ENCODE measurements around the gene PLEKHA6.

PLEKHA6 gene

DNA sequence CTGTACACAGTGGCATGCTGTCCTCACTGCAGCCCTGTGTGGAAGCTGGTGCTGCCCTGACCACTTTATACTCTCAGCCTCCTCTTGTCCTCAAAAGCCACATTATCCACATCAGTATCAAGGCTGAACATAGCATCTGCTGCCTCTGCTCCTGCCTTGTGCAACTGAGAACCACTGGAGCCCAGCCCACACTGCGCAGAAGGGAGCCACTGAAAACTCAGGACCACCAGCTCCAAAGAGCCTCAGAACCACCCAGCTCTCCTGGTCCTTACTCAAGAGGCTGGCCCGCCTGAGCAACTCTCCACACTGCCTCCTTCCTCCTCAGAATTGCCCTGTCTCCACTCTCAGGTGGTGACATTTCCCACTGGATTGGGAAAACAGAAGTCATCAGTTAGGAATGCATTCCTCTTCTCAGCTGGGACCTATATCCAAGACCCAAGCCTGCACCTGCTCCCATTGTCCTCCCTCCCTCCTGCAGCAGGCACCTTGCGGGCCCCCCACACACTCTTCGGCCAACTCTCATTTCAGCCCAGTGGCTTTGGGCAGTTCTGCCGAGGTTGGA lies 156.4 kb downstream of the PLEKHA6 start:
- DNase-seq: no peak

DNA sequence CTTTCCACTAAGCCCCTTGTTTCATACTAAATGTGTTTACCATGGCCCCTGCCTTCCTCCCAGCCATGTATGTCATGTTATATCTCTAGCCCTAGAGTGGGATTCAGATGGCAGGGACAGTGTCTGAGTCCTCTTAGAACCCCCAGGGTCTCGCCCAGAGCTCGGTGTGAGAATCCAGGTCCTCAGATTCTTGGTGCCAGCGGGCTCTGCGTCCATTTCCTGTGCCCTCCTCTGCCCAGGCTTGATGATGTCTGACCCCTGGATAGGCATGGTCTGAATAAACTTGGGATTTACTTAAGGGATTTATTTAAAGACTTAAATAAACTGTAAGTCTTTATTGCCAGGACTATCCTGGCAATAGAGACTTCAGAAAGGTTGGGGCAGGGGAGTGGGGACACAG lies 157.2 kb downstream of the PLEKHA6 start:
- DNase-seq: no peak

DNA sequence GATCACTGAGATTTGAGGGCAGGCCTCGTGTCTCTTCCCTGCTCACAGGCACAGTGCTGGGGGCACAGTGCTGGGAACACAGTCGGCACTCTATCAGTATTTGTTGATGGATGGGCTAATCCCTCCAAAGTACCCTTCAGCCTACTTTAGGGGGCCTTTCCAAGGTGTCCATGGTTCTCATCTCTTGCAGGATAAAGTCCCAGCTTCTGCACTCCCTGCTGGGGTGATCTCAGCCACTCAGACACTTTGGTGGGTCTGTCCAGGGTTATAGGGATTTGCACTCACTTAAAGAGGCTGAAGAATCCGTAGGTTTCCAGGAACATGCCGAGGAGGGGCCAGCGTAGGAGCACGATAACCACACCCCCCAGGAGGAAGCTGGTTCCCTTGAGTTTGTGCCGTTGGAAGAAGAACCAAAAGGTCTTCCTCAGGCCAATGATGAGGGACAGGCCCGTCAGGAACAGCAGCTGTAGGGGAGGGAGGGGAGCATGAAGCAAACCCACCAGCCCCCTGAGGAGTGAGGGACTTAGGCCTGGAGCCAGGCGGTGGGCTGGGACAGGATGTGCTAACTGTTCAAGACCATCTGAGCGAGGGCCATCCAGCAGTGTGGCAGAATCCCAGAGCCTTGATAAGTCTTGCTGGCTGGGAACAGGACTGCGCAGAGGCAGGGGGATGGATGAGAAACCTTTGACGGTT lies 158.2 kb downstream of the PLEKHA6 start:
- DNase-seq: no peak

DNA sequence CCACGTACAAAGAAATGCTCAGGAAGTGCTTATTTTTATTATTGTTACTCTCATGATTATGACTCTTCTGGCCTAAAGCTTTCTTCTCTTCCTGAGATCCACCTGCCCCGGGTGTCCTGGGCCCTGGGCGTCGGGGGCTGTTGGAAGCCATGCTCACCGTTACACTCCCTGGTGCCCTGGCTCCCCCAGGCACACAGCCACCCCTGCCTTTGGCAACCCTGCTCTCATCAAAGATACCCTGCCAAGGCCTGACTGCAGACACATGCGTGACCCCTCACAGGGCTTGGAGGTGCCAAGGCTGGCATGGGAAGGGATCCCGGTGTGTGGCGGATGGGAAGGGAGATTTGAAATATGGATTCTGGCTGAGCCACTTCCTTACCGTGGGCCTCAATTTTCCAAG lies 160.2 kb downstream of the PLEKHA6 start:
- no peak for DNase-seq

DNA sequence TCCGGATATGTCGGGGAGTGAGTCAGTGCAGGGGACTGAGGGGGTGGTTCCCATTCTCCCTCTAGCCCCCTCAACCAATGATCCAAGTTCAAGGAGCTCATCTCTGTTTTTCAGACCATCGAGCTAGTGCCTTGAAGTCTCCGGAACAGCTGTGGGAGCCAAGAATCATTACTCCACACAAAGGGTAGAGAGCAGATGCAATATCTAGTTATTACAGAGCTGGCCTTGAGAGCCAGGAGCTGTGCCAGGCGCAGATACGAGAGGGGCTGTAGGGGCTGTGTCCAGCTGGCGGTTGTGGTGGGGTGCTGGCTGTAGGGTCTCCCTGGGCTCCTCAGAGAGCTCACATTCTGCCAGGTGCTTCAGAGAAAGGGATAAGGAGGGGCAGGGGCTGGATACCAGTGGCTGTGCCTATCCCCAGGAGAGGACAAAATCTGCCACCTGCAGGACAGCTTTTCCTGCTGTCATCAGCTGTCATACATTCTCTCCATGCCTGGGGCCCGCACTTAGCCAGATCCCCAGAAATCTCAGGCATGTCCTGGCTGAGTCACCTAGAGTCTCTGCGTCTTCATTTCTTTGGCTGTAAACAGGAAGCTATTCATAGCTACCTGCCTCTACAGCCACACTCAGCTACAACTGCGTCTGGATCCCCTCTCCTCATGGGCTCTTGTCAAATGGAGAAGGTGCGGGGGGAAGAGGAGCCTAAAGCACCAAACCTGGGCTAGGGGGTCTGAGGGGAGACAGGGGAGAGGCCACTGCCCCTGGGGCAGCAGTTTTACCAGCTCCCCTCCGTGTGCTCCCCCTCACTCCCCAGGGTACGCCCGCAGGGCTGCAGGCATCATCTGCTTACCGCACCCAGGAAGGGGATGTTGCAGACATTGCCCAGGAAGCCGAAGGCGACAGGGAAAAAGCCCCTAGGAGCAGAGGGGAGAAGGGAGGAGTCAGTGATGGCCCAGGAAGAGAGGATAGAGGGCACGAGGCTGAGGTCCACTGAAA lies 161.1 kb downstream of the PLEKHA6 start:
- no peak for DNase-seq

DNA sequence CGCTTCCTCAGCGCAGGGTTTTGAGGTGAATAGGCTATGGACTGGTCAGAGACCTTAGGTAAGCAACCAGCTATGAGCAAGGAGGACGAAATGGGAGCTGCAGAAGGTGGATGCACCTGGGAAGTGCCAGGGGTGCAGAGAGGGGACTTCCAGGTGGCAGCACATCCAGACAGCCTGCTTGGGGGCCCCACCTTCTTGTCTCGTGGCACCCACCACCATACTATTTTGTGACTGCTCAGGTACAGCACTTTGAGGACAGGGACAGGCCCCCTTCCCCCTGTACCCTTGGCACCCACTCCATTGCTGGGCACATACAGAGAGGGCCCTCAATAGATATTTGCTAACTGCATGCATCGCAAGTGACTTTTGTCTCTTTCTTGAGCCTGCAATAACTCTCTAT lies 162.7 kb downstream of the PLEKHA6 start:
- no peak for DNase-seq

DNA sequence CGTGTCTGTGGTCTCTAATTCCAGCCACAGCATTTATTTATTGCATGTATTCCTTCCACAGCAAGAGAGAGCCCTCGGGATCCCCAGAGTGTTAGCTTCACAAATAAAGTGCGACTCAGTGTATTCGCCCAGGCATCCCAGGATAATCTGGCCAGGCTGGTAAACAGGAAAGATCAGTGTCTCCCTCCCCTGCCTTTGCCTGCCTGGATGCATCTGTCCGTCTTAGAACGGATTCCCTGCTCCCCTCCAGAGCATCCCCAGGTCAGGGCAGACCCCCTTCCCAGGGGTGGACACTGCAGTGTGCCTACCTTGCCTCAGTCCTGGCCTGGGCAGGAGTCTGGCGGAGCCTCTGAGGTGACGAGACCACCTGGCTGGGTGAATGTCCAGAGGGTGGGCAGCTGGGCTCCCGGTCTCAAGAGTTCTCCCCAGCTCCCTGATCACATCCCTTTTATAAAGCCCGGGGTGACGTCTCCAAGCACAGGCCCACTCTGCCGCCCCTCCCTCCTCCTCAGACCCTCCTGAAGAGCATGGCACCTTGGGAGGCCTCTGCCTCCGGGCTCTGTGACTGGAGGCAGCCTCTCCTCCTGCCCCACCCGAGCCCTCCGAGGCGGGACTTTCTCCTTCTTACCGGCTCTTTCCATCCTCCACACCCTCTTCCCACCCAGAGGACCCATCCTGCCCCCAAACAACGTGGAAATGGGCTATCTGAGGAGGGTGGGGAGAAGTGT lies 163.5 kb downstream of the PLEKHA6 start, which contains the start of gene KISS1:
KISS1 (minus strand) TSS at position 424 of the 728 bp plus-strand sequence. CDS start 3,615 bp downstream, outside the sequence.
- no peak for DNase-seq

DNA sequence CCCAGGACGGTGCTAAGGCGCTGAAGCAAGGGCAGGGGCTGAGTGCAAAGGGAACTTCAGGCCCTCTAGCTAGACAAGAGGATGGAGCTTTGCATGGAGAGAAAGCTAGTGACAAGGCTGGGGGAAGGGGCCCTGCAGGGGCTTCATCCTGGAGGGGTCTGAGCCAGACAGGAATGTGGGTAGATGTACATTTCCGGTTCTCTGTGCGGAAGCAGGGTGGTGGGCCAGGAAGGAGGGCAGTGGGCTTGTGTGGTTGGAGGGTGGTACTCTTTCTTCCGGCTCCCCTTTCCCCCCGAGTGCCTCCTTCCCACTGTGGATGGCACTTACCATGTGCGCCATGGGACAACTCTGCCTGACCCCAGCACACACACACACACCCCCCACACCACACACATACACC lies 165.0 kb downstream of the PLEKHA6 start:
- no peak for DNase-seq

DNA sequence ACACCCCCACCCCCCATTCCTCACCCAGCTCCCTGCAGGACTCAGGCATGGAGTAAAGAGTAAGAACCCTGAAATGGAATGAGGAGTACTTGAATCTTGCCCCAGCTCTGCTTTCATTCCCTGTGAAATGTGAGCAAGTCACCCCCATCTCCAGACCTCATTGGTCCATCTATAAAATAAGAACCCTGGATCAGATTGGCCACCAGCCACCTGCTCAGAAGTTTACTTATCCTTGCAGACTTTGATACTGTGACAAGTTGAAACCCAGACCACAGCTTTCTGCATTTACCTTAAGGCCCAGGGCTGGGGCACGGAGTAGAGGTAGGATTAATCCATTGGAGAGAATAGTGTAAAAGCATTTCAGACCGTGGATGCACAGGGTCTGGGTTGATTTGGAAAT lies 165.6 kb downstream of the PLEKHA6 start:
- no peak for DNase-seq

DNA sequence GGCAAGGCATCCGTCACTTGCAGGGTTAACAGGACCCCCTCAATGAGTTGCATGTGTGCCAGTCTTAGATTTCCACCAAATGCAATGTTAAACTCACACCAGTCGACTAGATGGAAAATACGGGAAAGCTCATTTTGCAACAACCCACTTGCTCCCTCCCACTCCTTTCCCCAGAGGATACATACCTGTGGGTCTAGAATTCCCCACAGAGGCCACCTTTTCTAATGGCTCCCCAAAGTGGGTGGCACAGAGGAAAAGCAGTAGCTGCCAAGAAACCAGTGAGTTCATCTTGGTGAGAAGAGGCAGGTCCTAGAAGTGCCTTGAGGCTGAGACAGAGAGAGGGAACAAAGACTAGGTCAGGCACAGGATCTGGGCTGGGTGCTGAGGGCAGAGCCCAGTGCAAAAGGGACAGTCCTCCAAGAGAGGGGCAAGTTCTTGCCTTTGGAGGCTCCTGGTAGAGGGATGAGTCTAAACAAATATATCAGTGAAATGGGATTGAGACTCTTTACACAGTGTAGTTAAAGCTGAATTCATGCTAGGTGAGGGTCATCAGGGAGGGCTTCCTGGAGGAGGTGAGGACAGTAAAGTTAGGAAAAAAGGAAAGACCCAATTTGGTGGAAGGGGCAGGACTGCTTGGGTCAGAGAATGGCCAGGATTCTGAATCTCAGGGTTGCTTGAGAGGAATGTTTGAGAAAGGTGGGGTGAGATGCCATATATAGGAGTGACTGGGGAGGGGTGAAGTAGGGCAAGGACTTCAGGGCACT lies 167.0 kb downstream of the PLEKHA6 start:
- no peak for DNase-seq

DNA sequence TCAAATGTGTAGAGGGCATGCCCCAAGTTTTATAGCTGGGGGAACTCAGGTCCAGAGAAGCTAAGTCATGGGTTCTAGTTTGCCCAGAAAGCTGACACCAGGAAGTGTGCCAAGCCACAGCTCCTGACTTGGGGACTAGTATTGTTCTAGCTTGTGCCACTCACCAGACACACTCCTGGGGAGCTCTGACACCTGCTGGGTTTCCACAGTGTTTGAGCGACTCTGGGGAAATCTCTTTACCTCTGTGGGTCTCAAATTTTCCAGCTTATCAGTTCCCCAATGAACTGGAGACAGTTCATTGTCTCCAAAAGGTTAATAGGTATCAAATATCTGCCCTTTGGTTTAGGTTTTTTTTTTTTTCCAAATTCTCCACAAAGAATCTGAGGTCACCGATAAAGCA lies 167.7 kb downstream of the PLEKHA6 start:
- DNase-seq: no peak

DNA sequence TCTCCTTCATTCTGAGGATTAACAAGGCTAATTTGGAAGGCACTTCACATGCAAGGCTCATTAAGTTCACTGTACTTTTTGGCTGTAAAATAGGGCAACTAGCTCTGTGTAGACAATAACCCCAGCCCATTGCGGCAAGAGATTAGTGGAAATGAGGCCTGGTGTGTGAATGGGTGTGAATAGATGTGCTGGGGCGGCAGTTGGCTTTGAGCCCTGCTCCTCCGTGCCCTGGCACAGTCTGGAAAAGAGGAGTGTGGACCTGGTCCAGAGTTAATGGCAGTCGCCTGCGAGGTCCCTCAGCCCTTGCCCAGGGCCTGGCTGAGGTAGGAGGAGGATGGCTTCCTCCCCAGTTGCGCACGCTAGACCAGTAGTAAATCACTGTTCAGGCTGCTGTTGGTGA lies 168.3 kb downstream of the PLEKHA6 start:
- DNase-seq: no peak

DNA sequence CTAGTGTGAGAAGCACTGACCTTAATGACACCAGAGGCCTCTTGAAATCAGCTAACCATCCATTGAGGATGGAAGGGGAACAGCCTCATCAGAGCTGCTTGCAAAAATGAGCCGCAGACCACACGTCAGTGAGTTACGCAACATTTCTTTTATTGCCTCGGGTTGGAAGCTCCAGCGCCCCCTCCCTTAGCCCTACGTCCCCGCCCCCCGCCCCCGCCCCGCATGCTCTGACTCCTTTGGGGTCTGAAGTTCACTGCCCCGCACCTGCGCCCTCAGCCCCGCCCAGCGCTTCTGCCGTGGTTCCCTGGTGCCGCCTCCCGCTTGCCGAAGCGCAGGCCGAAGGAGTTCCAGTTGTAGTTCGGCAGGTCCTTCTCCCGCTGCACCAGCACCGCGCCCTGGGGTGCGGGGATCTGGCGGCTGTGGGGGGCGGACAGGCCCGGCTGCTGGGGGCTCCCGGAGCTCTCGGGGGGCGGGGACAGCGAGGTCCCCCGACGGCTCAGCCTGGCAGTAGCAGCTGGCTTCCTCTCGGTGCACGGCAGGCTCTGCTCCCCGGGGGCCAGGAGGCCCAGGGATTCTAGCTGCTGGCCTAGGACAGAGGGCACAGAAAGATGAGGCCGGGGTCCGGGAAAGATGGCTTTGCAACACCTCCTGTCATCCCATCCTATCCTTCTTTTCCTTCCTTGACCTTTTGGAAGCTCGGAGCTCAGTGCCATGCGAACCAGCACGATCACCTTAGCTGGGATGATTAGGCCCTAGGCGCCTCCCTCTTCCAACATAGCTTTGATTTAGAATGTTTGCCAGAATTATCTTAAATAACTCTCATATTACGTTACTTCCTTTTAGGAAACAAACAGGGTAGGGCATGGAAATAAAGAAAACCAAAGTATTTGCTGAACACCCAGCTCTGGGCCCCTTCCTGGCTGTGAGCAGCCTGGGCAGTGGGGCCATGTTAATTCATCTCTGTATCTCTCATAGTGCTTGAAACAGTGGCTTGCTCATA lies 169.2 kb downstream of the PLEKHA6 start:
- peak; percentile 37 for DNase-seq

DNA sequence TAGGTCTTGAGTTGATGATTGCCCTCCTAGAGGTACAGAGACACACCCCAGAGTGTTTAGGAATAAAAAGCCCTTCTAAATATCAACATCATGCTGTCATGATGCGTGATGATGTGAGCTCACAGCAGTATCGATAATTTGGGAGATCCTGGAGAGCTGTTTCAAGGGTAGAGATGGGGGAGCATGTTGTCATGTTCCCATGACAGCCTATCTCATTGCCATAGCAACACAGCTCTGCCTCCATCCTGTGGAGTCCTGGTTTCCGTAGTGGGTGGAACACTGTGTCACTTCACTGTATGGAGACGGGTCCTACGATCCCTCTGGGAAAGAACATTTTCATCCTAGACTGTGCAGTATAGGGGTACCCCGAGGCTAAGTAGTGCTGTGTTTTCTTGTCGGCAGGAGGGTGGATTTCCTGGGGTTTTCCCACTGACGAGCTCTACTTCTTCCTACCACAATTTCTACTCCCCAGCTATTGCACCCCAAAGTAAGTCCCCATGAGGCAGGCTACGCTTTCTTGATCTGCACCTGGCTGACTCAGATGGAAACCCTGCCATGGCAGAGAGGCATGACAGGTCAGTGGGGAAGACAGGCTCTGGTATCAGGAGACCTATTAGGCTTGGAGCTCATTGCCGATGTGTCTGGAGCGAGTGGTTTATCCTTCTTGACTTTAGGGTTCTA lies 170.6 kb downstream of the PLEKHA6 start:
- DNase-seq: no peak

DNA sequence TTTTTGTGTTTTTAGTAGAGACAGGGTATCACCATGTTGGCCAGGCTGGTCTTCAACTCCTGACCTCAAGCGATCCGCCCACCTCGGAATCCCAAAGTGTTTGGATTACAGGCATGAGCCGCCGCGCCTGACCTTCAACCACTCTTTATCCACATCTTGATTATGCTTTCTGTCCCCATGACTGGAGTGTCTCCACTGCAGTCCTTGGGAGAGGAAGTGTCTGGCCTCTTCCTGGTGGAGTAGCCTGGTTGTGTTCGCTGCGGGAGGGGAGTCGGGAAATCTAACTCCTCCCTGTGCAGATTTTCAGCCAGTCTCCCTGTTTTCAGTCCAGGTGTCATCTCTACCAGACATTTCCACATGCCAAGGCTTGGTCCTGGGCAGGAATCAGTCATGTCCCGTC lies 173.1 kb downstream of the PLEKHA6 start:
- no peak for DNase-seq

DNA sequence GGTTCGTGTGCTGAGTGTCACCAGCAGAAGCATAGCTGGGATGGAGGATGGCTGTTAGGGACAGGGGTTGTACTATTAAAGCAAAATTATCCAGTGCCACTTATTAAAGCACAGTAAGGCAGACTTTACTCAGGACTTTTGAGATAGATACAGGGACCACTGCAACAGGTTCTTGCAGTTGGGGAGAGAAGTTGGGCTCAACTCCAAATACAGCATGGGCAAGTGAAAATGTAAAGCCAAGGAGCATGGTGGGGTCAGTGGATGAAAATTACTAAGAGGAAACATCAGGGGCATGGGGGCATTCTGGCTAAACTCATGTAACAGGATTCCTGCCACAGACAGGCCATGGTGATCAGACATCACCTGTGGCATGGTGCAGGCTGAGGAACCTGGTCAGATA lies 178.6 kb downstream of the PLEKHA6 start:
- no peak for DNase-seq

DNA sequence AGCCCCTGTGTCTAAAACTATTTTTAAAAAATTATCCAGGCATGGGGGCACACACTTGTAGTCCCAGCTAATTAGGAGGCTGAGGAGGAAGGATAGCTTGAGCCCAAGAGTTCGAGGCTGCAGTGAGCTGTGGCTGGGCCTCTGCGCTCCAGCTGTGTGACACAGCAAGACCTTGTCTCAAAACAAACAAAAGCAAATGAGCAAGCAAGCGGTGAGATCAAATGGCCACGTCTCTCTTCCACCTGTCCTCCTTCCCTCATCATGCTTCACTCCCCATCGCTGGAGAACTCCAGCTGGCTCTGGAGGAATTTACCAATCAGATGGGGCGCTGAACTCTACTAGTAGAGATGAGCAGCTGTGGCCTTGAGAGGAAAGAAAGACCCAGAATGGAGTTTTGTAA lies 179.6 kb downstream of the PLEKHA6 start:
- no peak for DNase-seq

DNA sequence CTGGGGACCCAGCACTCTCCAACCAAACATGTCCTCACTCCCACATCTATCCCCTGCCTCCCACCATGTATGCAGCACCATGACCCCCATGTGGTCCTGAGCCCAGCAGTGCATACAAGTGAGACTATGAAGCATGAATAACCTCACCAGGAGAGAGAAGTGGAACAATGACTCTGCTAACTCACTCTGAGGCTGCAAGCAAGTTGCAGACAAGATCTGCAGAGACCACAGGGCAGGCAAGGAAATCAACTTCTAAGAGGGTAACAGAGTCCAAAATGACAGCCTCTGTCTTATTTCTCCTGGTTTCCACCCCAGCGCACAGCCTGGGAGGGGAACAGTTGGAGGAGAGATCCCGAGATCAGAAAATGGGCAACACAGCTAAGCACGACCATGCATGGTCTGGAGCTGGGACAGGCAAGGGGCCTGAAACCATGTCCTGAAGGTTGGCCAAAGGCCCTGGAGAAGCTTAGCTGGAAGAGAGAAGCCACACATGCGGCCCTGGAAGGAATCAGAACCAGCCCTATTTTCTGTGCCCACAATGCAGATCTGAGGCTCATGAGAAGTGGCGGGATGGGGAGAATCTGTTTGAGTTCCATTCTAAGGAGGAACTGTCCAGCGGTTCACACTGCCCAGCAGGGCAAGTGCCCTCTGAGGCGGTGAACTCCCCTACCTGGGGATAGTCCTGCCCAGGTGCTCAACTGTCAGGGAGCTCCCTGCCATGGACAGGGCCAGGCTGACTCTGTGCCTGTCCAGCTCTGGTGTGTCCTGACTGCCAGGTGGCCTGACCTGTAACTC lies 181.0 kb downstream of the PLEKHA6 start:
- DNase-seq: no peak

DNA sequence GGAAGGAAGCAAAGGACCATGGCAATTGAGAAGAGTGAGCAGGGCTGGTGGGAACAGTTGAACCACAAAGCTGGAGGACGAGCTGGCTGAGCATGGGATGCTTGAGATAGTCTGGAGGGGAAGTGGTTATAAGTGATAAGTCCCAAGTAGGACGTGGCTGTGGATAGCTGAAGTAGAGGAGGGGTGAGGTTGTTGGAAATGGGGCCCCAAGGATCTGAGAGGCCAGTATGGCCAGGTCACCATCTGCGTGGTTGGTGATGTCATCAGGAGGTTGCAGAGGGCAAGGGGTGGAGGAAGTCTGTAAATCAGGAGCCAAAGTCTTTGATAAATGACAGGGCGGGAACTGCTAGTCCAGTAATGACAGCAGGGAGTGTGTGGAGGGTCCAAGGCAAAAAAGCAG lies 182.6 kb downstream of the PLEKHA6 start:
- DNase-seq: no peak
